Measurements from ENCODE around the gene ANKH.

Gene ANKH

DNA sequence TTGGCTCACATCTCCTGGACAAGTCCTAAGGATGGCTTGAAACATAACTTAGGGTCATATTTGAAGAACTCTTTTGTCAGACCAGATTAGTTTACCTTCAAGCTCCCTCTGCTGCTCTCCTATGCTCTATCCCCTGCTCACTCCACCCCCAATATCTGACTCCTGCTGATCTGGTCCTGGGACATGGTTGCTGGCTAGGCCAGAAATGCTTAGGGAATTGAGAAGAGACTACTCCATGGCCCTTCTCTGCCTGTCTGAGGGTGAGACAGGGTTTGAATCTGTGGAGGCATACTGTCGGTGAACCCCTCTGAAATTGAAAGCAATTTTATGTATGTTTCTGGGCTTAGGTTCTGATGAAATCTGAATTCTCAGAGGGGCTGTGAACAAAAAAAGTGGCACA is 203.8 kb downstream of the ANKH start:
- Histone ChIP-seq H3K4me3 (ENCODE audit: low read depth, low read length) (no peak overlapping the region), H3K4me1 (peaks cover 6% of the 10 kb centered on the region; the same call in 1 of the 2 replicates), H3K9me3 (no peaks in the 10 kb centered on the region), H3K27me3 (no peaks in the 10 kb centered on the region), H3K36me3 (peaks cover 2% of the 10 kb centered on the region; the same call in 1 of the 2 replicates)
- DNase-seq = no peak
- TF ChIP-seq, protein P1, sequence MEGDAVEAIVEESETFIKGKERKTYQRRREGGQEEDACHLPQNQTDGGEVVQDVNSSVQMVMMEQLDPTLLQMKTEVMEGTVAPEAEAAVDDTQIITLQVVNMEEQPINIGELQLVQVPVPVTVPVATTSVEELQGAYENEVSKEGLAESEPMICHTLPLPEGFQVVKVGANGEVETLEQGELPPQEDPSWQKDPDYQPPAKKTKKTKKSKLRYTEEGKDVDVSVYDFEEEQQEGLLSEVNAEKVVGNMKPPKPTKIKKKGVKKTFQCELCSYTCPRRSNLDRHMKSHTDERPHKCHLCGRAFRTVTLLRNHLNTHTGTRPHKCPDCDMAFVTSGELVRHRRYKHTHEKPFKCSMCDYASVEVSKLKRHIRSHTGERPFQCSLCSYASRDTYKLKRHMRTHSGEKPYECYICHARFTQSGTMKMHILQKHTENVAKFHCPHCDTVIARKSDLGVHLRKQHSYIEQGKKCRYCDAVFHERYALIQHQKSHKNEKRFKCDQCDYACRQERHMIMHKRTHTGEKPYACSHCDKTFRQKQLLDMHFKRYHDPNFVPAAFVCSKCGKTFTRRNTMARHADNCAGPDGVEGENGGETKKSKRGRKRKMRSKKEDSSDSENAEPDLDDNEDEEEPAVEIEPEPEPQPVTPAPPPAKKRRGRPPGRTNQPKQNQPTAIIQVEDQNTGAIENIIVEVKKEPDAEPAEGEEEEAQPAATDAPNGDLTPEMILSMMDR (IDR thresholded peaks at IDR 0.05; ENCODE audit: low read depth, low read length) = no peak

DNA sequence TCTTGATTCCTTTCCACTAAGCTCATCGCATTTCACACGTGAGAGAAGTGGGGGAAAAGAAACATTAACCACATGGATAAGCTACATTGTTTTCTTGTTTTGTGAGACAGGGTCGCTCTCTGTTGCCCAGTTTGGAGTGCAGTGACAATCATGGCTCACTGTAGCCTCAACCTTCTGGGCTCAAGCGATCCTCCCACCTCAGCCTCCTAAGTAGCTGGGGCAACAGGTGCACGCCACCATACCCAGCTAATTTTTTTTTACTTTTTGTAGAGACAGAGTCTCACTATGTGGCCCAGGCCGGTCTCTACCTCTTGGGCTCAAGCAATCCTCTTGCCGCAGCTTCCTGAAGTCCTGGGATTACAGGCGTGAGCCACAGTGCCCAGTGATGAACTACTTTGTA is 204.3 kb downstream of the ANKH start:
- Histone ChIP-seq H3K9me3 (no peaks in the 10 kb centered on the region), H3K4me3 (ENCODE audit: low read depth, low read length) (no peak overlapping the region), H3K36me3 (peaks cover 2% of the 10 kb centered on the region; the same call in 1 of the 2 replicates), H3K27me3 (no peaks in the 10 kb centered on the region), H3K4me1 (peaks cover 6% of the 10 kb centered on the region; the same call in 1 of the 2 replicates)
- TF ChIP-seq, protein P1 (IDR thresholded peaks at IDR 0.05; ENCODE audit: low read depth, low read length) = no peak
- DNase-seq = no peak

DNA sequence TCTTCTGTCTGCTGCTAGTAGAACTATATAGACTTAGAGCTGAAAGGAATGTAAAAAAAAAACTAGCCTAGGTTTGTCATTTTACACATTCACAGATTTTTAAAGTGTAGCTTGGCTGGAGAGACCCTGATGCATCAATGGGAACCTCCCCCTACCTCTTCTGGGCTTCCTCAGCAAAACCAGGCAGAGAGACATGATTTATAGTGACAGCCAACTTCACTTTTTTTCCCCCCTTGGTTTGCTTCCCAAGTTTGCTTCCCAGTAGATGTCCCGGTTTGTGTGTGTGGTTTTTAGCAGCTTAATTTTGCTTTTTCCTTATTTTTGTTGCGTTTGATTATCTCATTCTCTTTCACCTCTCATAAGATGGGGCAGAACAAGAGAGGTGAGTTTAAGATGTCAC is 205.2 kb downstream of the ANKH start:
- Histone ChIP-seq H3K4me1 (peaks cover 6% of the 10 kb centered on the region; the same call in 1 of the 2 replicates), H3K9me3 (no peaks in the 10 kb centered on the region), H3K36me3 (peaks cover 2% of the 10 kb centered on the region; the same call in 1 of the 2 replicates), H3K27me3 (no peaks in the 10 kb centered on the region), H3K4me3 (ENCODE audit: low read depth, low read length) (peak overlapping the region; percentile 78; the same call in 1 of the 2 replicates)
- no peak for DNase-seq
- TF ChIP-seq, protein P1 (IDR thresholded peaks at IDR 0.05; ENCODE audit: low read depth, low read length) = no peak

DNA sequence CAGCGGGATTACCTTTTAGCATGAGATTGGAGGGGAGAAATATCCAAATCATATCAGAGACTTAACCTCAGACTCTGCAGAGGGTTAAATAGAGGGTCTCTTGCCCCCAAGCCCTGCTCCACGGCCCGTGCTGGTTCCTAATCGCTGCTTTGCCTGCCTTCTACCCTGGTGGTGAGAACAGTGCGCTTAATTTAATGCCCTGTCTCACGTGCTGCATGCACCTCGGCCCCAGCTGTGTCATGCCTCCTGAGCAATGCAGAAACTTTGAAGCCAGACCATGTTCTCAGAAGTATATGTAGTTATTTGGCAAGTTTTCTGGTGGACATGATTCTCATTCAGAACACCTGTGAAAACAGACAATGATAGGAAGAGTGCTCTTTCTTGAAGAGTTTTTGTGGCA is 205.6 kb downstream of the ANKH start:
- H3K4me1 ChIP-seq = peaks cover 6% of the 10 kb centered on the region; the same call in 1 of the 2 replicates
- H3K36me3 ChIP-seq = peaks cover 2% of the 10 kb centered on the region; the same call in 1 of the 2 replicates
- no peaks in the 10 kb centered on the region for H3K9me3 ChIP-seq
- TF ChIP-seq, protein P1 (IDR thresholded peaks at IDR 0.05; ENCODE audit: low read depth, low read length) = peak; percentile 28; the same call in 1 of the 2 replicates
- DNase-seq = peak; percentile 35
- no peaks in the 10 kb centered on the region for H3K27me3 ChIP-seq
- peak overlapping the region; percentile 78 for H3K4me3 ChIP-seq (ENCODE audit: low read depth, low read length)

DNA sequence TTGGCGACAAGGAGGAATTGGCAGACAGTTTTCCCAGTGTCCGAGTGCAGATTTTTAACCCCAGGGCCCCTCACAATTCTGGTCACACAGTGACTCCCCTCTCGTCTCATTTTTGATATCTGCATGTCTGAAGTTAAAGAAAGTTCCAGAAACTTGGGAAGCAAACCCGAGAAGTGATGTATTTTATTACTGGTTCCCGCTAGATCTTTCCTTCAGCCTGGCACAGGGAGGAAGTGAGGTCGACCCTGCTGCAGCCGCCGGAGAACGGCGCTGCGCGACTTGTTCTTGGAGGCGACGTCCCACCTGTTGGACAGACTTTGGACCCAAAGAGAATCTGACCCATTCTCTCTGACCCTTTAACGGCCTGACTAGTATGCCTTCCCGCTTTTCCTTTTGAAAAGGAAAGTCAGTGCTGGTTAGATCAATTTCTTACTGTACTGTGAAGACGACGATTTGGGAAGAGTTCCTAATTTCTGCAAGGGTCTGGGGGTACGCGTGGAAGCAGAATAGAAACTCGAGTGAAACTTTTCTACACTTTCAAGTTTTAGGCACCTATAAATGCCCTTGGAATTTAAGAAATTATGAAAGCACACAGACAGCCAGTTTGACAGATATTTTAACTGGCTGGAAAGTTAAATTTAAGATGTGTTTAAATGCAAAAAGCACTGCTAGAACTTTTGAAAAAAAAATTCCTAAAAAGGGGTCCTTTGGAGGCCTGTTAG is 206.3 kb downstream of the ANKH start:
- Histone ChIP-seq H3K9me3 (no peaks in the 10 kb centered on the region), H3K4me3 (ENCODE audit: low read depth, low read length) (peak overlapping the region; percentile 78), H3K4me1 (peaks cover 6% of the 10 kb centered on the region; the same call in 1 of the 2 replicates), H3K36me3 (peaks cover 2% of the 10 kb centered on the region; the same call in 1 of the 2 replicates), H3K27me3 (no peaks in the 10 kb centered on the region)
- peak; percentile 18 for DNase-seq
- TF ChIP-seq, protein P1 (IDR thresholded peaks at IDR 0.05; ENCODE audit: low read depth, low read length) = no peak
